ENCODE data around the gene MAP2K6.

The MAP2K6 gene

DNA sequence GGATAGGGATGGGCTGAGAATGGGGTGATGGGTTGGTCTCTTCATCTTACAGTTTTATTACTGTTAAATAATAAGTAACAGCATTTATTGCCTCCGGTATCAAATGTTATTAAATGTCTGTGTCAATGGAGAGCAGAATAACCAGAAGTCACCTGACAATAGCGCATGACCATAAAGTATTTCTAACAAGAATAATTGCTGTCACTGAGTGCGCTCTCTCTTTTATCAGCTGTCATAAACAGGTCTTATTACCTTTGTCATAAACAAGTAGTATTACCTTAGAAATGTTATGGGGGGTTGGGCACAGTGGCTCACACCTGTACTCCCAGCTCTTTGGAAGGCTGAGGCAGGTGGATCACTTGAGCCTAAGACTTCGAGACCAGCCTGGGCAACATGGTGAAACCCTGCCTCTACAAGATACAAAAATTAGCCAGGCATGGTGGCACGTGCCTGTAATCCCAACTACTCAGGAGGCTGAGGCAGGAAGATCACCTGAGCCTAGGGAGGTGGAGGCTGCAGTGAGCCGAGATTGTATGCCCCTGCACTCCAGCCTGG, 120.6 kb downstream of the MAP2K6 start:
- DNase-seq (ENCODE audit: low spot score) = peak; percentile 58

DNA sequence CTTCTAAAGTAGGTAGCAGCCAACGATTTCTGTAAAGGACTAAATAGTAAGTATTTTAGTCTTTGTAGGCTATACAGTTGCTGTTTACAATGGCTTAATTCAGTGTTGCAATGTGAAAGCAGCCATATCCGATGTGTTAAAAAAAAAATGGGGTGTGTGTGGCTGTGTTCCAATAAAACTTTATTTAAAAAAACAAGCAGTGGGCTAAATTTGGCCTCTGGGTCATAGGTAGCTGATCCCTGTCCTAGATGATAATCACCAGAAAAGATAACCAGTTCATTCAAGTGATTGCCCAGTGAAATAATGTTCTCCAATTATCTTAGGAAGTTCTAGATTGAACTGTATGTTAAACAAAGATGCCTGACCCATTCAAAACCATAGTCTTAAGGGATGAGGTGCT, 124.3 kb downstream of the MAP2K6 start:
- DNase-seq (ENCODE audit: low spot score) = no peak

DNA sequence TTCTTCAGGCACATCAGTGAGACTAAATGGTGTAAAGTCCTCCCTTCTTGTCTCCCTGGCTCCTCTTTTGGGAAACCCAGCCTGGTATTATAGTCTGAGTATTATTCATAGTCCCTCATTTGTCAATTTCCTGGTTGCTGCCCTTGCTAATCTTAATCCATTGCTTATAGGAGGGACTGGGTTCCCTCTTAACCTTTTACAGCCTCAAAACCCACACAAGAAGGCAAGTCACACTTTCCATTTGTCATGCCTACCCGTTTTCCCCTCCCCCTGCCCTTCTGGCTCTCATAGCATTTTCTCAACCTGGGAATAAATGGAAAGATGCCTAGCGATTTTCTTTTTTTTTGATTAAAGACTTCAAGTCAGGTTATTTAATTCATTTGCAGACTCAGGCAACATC, 124.8 kb downstream of the MAP2K6 start:
- no peak for DNase-seq (ENCODE audit: low spot score)

DNA sequence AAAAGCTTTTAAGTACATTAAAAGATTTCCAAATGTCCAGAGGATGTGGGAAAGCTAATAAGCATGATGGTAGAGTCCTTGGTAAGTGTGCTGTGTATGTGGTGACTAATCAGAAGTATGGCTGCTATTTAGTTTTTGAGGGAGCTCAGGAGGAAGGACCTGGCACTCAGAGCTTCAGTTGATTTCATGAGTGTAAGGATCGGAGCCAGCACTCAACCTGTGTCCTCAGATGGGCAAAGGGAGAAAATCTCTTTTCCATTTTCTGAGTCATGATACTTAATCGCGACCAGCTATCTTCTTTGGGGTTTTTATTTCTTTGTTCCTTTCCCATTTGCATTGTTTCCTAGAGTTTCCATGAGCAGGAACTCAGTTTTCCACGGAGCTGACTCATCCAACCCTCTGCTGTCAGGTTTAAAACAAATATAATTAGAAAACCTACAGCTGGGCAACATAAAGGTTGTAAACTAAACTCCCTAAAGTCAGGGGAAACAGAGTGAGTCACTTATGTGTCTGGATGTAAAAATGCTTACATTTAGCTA, 125.4 kb downstream of the MAP2K6 start:
- DNase-seq (ENCODE audit: low spot score) = peak; percentile 89

DNA sequence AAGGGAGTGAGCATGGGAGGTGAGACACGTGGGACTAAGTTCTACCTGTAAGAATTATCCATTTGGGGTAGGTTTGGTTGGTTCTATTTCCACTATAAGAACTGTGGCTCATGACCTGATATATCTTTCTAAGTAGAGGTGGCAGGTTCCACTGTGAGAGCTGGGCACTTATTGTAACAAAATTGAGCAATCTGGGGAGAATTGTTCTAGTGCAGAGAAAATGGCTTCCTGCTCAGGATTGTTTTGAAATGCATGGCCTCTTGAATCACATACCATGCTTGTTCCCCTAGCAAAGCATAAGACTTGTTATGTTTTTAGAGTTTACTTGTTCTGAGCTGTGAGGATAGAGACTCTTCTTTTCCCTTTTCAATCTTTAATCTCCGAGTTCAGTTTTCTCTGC, 125.9 kb downstream of the MAP2K6 start:
- DNase-seq (ENCODE audit: low spot score) = no peak

DNA sequence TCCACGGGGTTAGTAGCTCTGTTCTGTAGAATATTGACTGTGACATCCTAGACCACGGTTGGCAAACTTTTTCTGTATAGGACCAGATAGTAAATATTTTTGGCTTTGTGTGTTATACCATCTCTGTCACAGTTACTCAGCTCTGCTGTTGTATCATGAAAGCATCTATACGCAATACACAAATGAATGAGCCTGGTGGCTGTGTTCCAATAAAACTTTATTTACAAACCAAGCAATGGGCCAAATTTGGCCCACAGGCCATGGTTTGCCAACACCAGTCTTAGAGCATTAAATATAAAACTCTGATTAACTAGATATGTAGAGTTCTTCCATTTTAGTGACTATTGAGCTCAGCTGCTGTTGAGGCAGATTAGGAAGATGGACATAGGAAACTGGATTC, 132.7 kb downstream of the MAP2K6 start:
- DNase-seq (ENCODE audit: low spot score) = no peak

DNA sequence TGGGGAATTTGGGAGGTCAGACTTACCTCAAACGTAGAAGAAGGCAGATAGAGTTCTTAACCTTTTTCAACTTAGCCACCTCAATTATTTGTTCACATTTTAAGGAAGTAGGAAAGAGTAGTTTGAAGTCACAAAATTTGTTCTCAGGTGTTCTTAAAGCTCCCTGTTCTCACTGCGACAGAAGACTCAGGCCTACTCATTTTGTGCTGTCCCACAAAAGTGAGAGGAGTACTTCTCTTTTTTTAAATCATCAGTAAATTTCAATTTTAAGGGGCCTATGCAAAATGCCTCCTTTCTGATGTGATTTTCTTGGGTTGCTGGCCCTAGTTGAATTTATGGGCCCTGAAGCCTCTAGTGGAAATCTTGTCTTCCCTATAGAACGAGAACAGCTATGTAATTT, 133.4 kb downstream of the MAP2K6 start:
- no peak for DNase-seq (ENCODE audit: low spot score)

DNA sequence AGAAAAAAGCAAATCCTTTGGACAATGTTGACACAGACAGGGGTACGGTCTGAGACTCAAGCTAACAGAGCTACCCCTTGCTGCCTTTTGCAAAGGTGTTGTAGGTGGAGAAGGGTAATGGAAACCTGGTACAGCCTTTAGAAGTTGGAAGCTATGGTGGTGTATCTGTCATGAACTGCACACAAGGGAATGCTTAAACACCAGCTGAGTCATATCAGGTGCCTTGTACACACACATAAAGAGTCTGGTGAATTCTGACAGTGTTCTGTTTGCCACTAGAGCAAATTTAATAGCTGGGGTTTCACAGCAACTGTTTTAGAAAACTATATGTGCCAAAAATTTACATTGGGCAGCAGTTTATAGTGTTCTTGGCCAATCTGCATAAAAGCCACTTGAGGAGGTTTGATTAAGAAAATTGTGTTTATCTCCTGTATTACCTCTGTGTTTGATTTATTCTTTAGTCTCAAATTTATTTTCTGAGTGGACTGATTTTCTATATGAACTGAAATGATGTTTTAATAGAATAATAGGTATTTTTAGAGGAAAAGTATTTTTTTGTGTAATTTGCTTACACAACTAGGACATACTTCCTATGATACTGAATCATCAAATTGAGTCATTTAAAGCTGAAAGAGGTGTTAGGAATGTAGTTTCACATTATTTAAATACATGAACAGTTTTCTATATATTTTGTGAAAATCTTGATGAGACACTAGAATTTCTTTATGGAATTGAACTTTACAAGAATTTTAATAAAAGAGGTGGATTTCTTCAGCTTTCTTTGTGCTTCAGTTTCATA, 136.9 kb downstream of the MAP2K6 start:
- DNase-seq (ENCODE audit: low spot score) = no peak

DNA sequence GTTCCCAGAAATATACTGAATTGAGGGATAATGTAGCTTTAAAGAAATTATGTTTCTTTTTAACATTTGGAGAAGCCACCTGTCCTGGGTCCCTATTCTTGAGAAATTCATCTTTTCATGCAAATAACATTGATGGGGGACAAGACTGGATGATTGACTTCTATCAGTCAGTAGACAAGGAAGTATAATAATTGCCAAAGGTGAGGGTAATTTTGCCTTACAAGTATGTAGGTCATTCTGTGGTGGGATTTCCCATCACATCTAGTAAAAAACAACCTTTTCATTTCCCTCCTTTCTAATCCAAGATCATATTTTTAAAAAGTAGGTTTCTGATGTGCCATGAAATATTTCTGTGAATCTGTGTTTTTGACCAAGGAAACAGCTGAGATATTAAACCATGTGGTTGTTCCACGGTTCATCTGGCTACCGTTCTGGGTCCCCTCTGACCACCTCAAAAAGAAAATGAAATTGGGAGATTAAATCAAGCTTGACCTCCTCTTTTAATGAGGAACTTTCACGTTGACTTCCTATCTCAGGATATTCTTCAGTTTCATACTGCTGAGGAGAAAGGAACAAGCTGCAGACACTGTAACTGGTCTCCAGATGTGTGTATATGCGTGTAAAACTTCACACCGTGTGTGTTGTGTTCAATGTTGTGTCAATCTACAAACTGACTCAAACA, 138.6 kb downstream of the MAP2K6 start:
- no peak for DNase-seq (ENCODE audit: low spot score)

DNA sequence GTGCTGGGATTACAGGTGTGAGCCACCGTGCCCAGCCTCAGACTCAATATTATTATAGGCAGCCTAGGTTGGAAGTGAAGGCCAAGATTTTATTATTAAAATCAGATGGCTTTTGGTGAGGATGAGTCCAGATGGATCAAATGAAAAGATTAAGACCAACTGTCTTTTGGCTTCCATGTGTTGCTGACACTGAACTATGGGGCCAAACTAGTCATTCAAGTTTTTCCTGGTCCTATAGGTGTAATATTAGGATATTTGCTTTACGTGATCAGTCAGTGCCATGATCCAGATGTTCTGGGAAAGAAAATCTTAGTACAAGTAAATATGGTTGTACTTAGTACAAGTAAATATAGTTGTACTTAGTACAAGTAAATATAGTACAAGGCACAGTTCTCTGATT, 140.6 kb downstream of the MAP2K6 start:
- DNase-seq (ENCODE audit: low spot score) = no peak

DNA sequence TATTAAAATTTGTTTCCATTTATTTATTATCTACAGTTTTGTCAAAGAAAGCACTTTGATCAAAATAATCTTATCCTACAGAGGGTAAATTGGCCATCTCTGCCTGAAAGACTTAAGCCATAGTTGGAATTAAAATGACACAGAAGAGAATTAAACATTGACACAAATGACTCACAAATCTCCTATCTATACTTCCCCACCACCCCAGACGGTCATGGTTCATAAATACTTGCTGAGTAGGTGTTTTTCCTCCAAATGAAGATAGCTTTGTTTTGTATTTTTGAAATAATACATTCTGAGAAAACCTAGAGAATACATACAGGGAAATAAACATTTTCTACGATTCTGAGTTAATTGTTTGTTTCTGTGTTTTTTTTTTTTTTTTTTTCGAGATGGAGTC, 142.8 kb downstream of the MAP2K6 start:
- no peak for DNase-seq (ENCODE audit: low spot score)

DNA sequence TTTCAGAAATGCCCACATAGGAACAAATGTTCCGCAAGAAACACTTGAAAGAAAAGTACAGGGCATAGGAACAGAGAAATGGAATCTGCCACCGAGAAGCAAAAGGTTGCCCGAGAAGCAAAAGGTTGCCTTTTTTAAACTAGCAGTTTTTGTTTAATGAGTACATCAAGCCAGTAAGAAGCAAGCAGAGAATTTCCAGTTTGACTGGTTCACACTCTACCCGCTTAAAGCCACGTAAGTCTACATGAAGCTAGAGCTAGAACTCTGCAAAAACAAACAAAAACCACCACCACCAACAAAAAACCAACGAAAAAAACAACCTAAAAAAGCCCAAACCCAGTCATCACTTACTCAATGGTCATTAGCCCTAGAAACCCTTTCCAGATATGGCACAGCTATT, 144.3 kb downstream of the MAP2K6 start:
- DNase-seq (ENCODE audit: low spot score) = no peak

DNA sequence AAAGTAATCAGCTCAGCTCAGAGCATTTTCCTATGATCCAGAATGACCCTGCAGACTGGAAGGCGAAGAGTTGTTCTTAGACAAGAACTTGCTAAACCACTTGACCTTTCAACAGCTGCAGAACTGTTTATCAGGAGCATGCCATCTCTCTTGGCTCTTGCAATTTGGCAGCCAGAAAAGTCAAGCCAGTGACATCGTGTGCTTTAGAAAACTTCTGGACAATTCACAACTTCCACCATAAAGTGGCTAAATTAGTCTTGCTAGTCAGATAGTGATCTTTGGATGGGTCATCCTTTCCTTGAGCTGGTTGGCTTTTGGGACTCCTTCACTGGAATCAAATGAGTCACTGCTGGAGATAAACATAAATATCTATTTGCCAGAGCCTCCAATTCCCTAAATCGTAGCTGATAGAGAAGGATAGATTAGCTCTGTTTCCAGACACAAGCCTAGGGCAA, 146.5 kb downstream of the MAP2K6 start:
- DNase-seq (ENCODE audit: low spot score) = no peak

DNA sequence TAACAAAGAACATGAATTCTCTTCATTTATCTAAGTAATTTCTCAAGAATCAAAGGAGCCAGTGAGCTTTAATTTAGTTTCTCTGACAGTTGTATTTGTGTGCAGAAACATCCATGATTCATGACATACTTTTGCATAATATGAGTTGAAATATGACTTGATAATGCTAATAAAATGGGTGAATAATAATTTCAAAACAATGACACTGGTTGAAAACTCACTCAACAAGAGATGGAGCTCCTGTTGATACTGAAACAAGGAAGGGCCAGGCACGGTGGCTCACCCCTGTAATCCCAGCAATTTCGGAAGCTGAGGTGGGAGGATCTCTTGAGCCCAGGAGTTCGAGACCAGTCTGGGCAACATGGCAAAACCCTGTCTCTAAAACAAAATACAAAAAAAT, 147.0 kb downstream of the MAP2K6 start:
- DNase-seq (ENCODE audit: low spot score) = no peak

DNA sequence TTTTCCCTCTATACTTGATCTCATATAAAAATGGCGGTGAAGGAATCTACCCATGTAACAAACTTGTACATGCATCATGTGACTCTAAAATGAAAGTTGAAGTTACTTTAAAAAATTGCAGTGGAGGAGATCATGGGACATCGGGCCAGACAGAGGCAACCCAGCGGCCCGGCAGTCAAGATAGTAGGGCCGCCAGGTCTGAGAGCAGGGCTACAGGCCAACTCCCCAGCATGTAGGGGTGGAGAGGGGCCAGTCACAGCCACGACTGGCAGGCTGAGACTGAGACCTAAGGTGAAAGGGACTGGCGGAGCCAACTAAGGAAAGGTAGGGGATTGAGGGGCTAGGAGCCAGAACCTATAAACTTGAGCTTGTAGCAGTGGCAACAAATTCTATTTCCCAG, 150.9 kb downstream of the MAP2K6 start:
- DNase-seq (ENCODE audit: low spot score) = no peak

DNA sequence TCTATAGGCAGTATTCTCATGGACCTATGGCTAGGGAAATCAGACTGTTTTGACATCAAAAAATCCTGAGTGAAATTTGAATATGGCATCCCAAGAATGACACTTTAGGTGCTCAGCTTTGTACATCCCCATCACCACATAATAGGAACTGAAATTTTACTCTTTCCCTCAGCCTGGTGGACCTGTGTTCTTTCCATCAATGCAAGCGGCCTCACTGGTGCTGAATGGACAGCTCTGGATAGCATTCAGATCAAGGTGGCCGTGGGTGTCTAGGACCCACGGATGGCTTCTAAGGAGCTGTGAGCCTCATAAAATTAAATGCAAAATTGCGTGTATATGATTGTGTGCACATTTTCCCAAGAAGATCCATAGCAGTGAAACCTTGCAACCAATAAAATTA, 152.6 kb downstream of the MAP2K6 start:
- DNase-seq (ENCODE audit: low spot score) = no peak

DNA sequence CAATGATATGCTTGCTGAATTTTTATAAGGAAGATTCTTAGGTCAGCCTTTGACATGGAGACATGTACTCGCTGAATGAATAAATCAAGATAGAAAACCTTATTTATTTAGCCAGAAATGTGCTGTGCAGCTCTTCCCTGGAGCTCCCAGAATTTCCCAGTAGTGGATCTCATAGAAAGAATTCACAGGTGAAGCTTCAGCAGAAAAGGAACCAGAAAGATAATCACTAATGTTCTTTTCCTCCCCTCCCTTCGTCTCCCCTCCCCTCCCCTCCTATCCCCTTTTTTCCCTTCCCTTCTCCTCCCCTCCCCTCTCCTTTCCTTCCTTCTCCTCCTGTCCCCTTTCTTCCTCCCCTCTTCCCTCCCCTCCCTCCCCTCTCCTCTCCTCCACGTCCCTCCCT, 158.2 kb downstream of the MAP2K6 start:
- DNase-seq (ENCODE audit: low spot score) = no peak

DNA sequence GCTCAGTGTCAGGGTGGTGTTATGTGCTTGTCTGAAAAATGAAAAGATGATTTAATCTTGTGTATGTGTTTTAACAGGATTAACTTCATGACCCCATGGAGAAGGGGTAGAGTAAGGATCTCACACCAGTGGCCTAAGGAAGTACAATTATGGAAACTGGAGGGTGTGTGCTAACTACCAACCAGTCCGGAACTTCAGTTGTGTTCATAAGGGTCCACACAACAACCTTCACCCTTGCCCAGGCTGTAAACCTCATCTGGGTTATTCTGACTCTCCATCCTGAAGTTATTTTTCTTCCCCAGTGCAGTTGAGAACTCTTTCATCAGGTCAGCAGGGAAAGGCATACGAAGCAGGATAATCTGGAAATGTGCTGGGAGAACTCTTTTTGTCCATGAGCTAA, 158.9 kb downstream of the MAP2K6 start:
- no peak for DNase-seq (ENCODE audit: low spot score)

DNA sequence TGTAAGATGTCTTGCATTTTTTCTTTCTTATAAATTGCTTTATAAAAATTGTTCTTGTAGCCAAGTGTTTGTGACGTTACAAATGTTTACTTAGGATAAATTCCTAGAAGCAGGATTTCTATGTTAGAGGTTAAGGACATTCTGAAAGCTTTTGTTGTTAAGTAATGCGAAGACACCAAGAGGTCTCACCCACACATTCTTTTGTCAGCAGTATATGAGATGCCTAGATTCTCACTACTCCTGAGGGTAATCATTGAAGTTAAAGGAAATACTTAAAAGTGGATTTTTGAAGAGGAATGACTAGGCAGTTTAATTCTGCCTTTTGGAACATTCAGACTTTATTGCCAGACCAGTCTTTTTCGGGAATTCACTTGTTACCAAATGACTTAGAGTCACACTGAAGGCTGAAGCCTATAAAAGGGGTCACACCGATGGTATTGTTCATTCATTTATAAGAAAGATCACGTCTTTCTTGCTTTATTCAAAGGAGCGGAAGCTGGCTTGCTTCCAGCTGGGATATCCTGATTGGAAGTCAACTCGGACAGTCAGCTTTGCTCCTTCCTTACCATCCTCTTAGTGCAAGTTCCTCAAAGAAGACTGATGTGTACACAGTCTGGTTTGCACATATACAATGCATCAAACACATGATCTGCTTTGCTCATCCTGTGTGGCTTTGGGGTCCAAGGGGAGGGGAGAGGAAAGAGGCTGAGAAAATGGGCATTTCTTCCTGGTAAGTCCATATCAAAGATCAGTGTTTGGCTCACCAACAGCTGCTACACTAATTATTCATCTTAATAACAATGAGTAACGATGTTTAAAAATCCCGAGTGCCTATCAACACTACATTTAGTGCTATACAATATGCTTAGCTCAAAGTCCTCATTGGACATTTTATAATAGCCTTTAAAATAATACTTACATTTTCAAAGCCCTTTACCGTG, 160.0 kb downstream of the MAP2K6 start:
- no peak for DNase-seq (ENCODE audit: low spot score)

DNA sequence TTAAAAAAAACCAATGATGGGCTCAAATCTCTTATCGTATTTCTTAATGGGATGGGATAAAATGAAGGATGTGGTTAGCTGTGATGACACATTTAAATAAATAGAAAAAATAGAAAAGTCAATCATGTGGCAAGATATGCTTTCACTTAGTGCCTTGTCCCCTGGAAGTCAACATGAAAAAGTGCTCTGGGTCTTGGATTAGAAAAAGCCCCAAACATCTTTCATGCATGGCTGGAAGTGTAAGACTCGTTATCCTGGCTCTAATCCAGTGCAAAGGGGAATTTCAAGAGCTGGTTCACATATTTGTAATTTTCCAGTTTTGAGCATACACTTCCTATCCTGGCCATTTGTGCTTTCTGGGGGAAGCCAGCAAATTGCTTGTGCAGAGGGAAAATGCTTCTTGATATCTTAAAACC, 160.9 kb downstream of the MAP2K6 start:
- no peak for DNase-seq (ENCODE audit: low spot score)

DNA sequence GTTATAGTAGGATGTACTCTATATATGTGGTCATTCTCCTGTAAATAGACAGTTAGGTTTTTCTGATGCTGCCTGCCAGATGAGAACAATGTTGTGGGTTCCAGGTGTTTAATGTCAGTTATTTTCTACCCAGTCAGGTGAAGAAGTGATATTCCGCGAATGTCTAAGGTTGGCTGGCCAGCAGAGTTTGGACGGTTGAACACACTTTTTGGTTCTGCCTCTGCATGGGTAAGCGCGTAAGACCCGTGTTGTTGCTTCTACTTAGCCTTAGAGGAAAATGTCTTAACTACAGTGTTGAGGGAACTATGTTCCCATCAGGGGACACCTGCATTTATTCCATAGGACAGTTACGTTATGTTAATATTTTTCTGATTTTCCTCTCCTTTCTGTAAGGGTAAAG, 162.6 kb downstream of the MAP2K6 start:
- DNase-seq (ENCODE audit: low spot score) = no peak

DNA sequence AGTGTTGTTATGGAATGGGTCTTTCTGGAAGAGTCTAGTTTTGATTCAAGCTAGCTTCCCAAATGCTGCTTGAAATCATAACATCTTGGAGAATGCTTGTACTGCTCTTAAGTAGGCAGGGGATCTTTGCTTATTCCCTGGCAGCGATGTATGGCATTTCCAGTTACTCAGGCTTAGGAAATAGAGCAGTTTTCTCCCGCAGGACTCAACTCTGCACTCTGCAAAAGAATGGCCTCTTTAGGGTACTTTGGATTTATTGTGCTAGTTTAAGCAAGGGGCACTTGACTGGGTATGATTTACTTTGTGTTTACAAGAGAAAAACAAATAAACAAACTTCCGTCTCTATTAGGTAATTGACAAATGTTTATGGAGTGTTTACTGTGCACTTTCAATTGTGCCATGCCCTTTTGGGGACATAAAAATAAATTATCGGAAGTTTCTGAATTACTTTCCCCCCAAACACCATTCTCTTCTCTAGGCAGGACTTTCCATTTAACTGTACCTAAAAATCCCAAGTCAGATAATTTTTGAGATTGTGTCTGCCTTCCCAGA, 164.0 kb downstream of the MAP2K6 start:
- DNase-seq (ENCODE audit: low spot score) = no peak

All from SW480 (cell line).